Brain microvascular endothelial cell (primary cell): ENCODE measurements around the gene EYS.
"Not testable (repeated sequence)": the region's sequence is repeated elsewhere in the genome, so short reads cannot be mapped to it uniquely, and the experiment has no call there.

Source experiments
- DNase-seq: peaks from one replicate; pipeline ENCODE4 v3.0.0-alpha.2; 2020
- H3K27ac ChIP-seq: fragments of 250-450 bp; sonication (Bioruptor Pico); 2 replicates; pipeline ENCODE4 v1.5.1; 2020; ENCODE audit warnings: mild to moderate bottlenecking, moderate library complexity
- H3K27me3 ChIP-seq: fragments of 250-450 bp; sonication (Bioruptor Pico); replicated peaks from 2 replicates; pipeline ENCODE4 v1.5.1; 2020; ENCODE audit warnings: mild to moderate bottlenecking
- H3K36me3 ChIP-seq: fragments of 250-450 bp; sonication (Bioruptor Pico); replicated peaks from 2 replicates; pipeline ENCODE4 v1.5.1; 2020; ENCODE audit warnings: mild to moderate bottlenecking
- H3K4me3 ChIP-seq: 2 replicates; pipeline ENCODE4 v1.5.1; 2011; ENCODE audit warnings: low read depth, mild to moderate bottlenecking, control low read depth, low read length, moderate library complexity
- CTCF ChIP-seq: IDR thresholded peaks from 2 replicates; pipeline ENCODE4 v1.5.1; 2011; ENCODE audit warnings: low read depth, mild to moderate bottlenecking, moderate library complexity, low read length, control low read depth, inconsistent platforms; ENCODE audit errors: missing control alignments
- in situ Hi-C: cut with HindIII; loops from 2 replicates; pipeline ENCODE4 v1.10.0; 2017; ENCODE audit warnings: low sequenced_read_pairs, low pct_ligation_motif_present

EYS gene

DNA sequence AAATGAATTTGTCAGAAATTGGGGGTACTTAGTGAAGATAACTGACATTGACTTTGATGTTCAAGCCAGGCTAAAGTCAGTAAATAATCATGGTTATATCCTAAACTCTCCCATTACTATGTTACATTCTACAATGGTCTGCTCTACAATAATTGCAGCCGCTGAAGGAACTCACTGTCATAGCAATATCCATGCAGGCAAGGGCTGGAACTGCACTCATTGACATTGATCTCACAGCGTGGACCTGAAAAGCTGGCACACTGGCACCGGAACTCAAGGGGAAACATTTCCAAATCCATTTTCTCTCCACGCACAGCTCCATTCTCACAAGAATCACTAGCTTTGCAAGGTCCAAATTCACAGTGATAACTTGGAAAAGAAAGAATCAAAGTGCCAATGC lies 702.7 kb downstream of the EYS start:
- in situ Hi-C loops: no loop called here
- DNase-seq: no peak
- Histone ChIP-seq H3K36me3 (no peaks in the 10 kb centered on the region), H3K27ac (no peak overlapping the region), H3K4me3 (no peak overlapping the region), H3K27me3 (no peaks in the 10 kb centered on the region)
- TF ChIP-seq CTCF: no peak

DNA sequence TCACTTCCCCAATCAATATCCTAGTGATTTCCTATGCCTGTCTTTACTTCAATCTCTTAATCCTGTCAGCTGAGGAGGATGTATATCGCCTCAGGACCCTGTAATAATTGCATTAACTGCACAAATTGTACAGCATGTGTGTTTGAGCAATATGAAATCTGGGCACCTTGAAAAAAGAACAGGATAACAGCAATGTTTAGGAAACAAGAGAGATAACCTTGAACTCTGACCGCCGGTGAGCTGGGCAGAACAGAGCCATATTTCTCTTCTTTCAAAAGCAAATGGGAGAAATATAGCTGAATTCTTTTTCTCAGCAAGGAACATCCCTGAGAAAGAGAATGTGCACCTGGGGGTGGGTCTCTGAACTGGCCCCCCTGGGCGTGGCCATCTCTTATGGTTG lies 704.1 kb downstream of the EYS start:
- H3K27me3 ChIP-seq, H3K36me3 ChIP-seq, in situ Hi-C loops, H3K27ac ChIP-seq, DNase-seq, H3K4me3 ChIP-seq: not testable (repeated sequence)

DNA sequence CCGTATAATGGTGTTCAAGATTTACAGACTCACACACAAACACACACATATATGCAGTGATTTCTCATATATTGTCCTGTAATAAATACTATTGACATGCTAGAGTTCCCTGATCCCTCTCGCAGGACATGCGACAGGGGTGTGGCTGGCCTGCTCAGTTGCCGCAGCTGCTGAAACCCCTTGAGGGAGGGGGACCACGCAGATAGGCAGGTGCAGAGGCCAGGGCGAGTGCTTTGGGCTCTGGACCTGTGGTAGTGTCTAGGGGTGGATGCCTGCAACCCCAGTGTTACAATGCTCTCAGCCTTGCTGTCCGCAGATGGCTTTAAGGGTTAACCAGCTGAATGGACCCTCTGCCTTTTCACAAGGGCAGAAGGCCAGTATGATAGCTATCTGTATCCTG lies 706.2 kb downstream of the EYS start:
- TF ChIP-seq CTCF: no peak
- no peak overlapping the region for H3K4me3 ChIP-seq
- in situ Hi-C loops: no loop called here

GRCh38 chr6:64998204-64998603 lies 708.8 kb downstream of the EYS start:
- in situ Hi-C loops: no loop called here
- no peak overlapping the region for H3K27ac ChIP-seq
- no peak for DNase-seq
- no peaks in the 10 kb centered on the region for H3K27me3 ChIP-seq
- no peaks in the 10 kb centered on the region for H3K36me3 ChIP-seq
- no peak for TF ChIP-seq CTCF
- no peak overlapping the region for H3K4me3 ChIP-seq

More for the DNA sequence above, 706.2 kb downstream of the EYS start:
- Histone ChIP-seq H3K27me3 (no peaks in the 10 kb centered on the region), H3K36me3 (no peaks in the 10 kb centered on the region), H3K27ac (no peak overlapping the region)
- DNase-seq: no peak

GRCh38 chr6:64996301-64996700 lies 710.7 kb downstream of the EYS start:
- Histone ChIP-seq H3K27ac (no peak overlapping the region), H3K4me3 (no peak overlapping the region), H3K27me3 (no peaks in the 10 kb centered on the region), H3K36me3 (no peaks in the 10 kb centered on the region)
- in situ Hi-C loops: no loop called here
- peak; percentile 0 for DNase-seq
- TF ChIP-seq CTCF: no peak

GRCh38 chr6:64990652-64991304 lies 716.2 kb downstream of the EYS start:
- H3K27me3 ChIP-seq: no peaks in the 10 kb centered on the region
- no peak for DNase-seq
- no peak overlapping the region for H3K27ac ChIP-seq
- TF ChIP-seq CTCF: no peak
- no peaks in the 10 kb centered on the region for H3K36me3 ChIP-seq
- in situ Hi-C loops: no loop called here
- H3K4me3 ChIP-seq: no peak overlapping the region
